WTC11 (cell line): ENCODE data around the gene MUC2. TPM values are rescaled to one million over a fixed set of nuclear protein-coding genes. Genes with fewer than 3 reads are reported as not detected.

ENCODE experiments used
- ATAC-seq: fragments of 200-7000 bp; cut with Tn5 transposase; 2 replicates; pipeline ENCODE4 v1.10.0; 2021; ENCODE audit warnings: mild to moderate bottlenecking, moderate library complexity
- CTCF ChIA-PET: fragments of 300-600 bp; sonication (Branson Sonifier 250); formaldehyde crosslinking; loops from one replicate; lab custom pipeline; 2021; ENCODE audit warnings: antibody characterized with exemption; lab: Charles Lee
- POLR2A ChIA-PET: fragments of 350-600 bp; sonication (Branson Sonifier 250); formaldehyde crosslinking; loops from one replicate; lab custom pipeline; 2021; ENCODE audit warnings: antibody characterized with exemption; lab: Charles Lee
- DNase-seq: peaks from one replicate; pipeline ENCODE4 v3.0.0; 2021; ENCODE audit warnings: low spot score
- H3K27ac Mint-ChIP-seq: 2 replicates; pipeline ENCODE4 v1.8.0; 2021; ENCODE audit warnings: mixed read lengths
- H3K27me3 Mint-ChIP-seq: 2 replicates; pipeline ENCODE4 v1.8.0; 2021; ENCODE audit warnings: low read depth, mild to moderate bottlenecking, moderate library complexity, mixed read lengths
- H3K36me3 Mint-ChIP-seq: 2 replicates; pipeline ENCODE4 v1.8.0; 2021; ENCODE audit warnings: mixed read lengths
- H3K4me1 Mint-ChIP-seq: 2 replicates; pipeline ENCODE4 v1.8.0; 2022; ENCODE audit warnings: mixed read lengths
- H3K4me3 Mint-ChIP-seq: 2 replicates; pipeline ENCODE4 v1.8.0; 2021; ENCODE audit warnings: mild to moderate bottlenecking, moderate library complexity, mixed read lengths
- H3K9me3 Mint-ChIP-seq: 2 replicates; pipeline ENCODE4 v1.8.0; 2021; ENCODE audit warnings: mixed read lengths
- ATF1 ChIP-seq: sonication (generic); formaldehyde crosslinking; IDR thresholded peaks from 2 replicates; pipeline ENCODE4 v1.8.1; 2023; ENCODE audit warnings: mild to moderate bottlenecking, moderate library complexity, missing genetic modification reagents
- CREB1 ChIP-seq: sonication (generic); formaldehyde crosslinking; IDR thresholded peaks from 2 replicates; pipeline ENCODE4 v1.8.0; 2023; ENCODE audit warnings: mild to moderate bottlenecking, missing genetic modification reagents
- CREM ChIP-seq: sonication (generic); formaldehyde crosslinking; IDR thresholded peaks from 2 replicates; pipeline ENCODE4 v1.8.1; 2022; ENCODE audit warnings: mild to moderate bottlenecking, missing genetic modification reagents, moderate library complexity
- GRHL2 ChIP-seq: fragments of 250-450 bp; sonication (Bioruptor Pico); IDR thresholded peaks from 2 replicates; pipeline ENCODE4 v1.8.0; 2022; ENCODE audit warnings: mild to moderate bottlenecking, moderate library complexity; ENCODE audit not compliant: insufficient replicate concordance, severe bottlenecking
- GTF2I ChIP-seq: fragments of 250-450 bp; sonication (Bioruptor Pico); conservative IDR thresholded peaks from 2 replicates; pipeline ENCODE4 v1.4.0; 2021; ENCODE audit warnings: mild to moderate bottlenecking
- IRF2 ChIP-seq: sonication (generic); formaldehyde crosslinking; IDR thresholded peaks from 2 replicates; pipeline ENCODE4 v1.8.0; 2022; ENCODE audit warnings: low read depth, missing genetic modification reagents, borderline replicate concordance
- SP1 ChIP-seq: sonication (generic); formaldehyde crosslinking; conservative IDR thresholded peaks from 2 replicates; pipeline ENCODE4 v1.8.1; 2022; ENCODE audit warnings: missing genetic modification reagents
- ZNF263 ChIP-seq: sonication (generic); formaldehyde crosslinking; IDR thresholded peaks from 2 replicates; pipeline ENCODE4 v1.8.1; 2022; ENCODE audit warnings: low read depth, mild to moderate bottlenecking, moderate library complexity, missing genetic modification reagents
- total RNA-seq: library from RNA; stranded (reverse); gene quantifications from 3 replicates; pipeline ENCODE4 v1.2.3, GENCODE V29; 2021
- TF ChIP-seq, protein P1 (sequence below): fragments of 250-450 bp; sonication (Bioruptor Pico); IDR thresholded peaks from 2 replicates; pipeline ENCODE4 v1.8.0; 2021; ENCODE audit warnings: mild to moderate bottlenecking
- TF ChIP-seq, protein P2 (sequence below): sonication (generic); formaldehyde crosslinking; IDR thresholded peaks from 2 replicates; pipeline ENCODE4 v1.8.0; 2022; ENCODE audit warnings: mild to moderate bottlenecking, missing genetic modification reagents
- TF ChIP-seq, protein P3 (sequence below): sonication (generic); formaldehyde crosslinking; conservative IDR thresholded peaks from 2 replicates; pipeline ENCODE4 v1.8.1; 2022; ENCODE audit warnings: mild to moderate bottlenecking, missing genetic modification reagents
- TF ChIP-seq, protein P4 (sequence below): sonication (generic); formaldehyde crosslinking; IDR thresholded peaks from 2 replicates; pipeline ENCODE4 v1.8.0; 2023; ENCODE audit warnings: missing genetic modification reagents
- TF ChIP-seq, protein P5 (sequence below): sonication (generic); formaldehyde crosslinking; IDR thresholded peaks from 2 replicates; pipeline ENCODE4 v1.8.1; 2023; ENCODE audit warnings: mild to moderate bottlenecking, missing genetic modification reagents, moderate library complexity
- TF ChIP-seq, protein P6 (sequence below): fragments of 250-450 bp; sonication (Bioruptor Pico); IDR thresholded peaks from 2 replicates; pipeline ENCODE4 v1.9.0; 2021; ENCODE audit warnings: mild to moderate bottlenecking, borderline replicate concordance
- TF ChIP-seq, protein P7 (sequence below): sonication (generic); formaldehyde crosslinking; IDR thresholded peaks from 2 replicates; pipeline ENCODE4 v1.8.0; 2023; ENCODE audit warnings: missing genetic modification reagents, mild to moderate bottlenecking, borderline replicate concordance
- TF ChIP-seq, protein P8 (sequence below): fragments of 250-450 bp; sonication (Bioruptor Pico); IDR thresholded peaks from 2 replicates; pipeline ENCODE4 v1.9.0; 2021; ENCODE audit warnings: moderate library complexity, mild to moderate bottlenecking, inconsistent platforms, borderline replicate concordance
- TF ChIP-seq, protein P9 (sequence below): sonication (generic); formaldehyde crosslinking; IDR thresholded peaks from 2 replicates; pipeline ENCODE4 v1.8.1; 2022; ENCODE audit warnings: low read depth, mild to moderate bottlenecking, moderate library complexity, missing genetic modification reagents, borderline replicate concordance

The MUC2 gene
- total RNA-seq, 1 experiment from 2014 or later, result 0.22 TPM

DNA sequence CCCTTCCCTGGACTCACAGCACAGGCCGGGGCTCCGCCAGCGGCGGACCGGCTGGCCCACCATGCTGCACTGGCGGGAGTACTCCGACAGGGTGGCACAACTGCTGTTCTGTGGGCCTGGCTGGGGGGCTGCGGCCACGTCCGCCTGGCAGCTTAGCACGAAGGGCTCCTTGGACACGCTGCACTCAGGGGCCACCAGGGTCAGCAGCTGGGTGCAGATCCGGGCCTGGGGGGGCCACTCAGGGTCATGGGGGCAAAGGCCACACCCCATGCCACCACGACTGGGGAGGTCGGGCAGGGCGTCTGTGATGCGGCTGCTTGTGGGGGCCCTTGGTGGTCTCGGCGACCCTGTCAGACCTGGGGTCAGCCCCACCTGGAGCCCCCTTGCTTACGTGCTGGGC, 44.1 kb upstream of the MUC2 start:
- Mint-ChIP-seq H3K36me3 (no peaks in the 10 kb centered on the region), H3K27ac (no peak overlapping the region), H3K4me1 (no peaks in the 10 kb centered on the region), H3K9me3 (peaks cover 6% of the 10 kb centered on the region), H3K4me3 (no peak overlapping the region), H3K27me3 (no peaks in the 10 kb centered on the region)
- ATAC-seq (no peak), DNase-seq (no peak)
- CTCF ChIA-PET, result no interaction called here
- TF ChIP-seq SP1 (CRISPR knock-in tag) (no peak), IRF2 (no peak)
- TF ChIP-seq, protein P1, sequence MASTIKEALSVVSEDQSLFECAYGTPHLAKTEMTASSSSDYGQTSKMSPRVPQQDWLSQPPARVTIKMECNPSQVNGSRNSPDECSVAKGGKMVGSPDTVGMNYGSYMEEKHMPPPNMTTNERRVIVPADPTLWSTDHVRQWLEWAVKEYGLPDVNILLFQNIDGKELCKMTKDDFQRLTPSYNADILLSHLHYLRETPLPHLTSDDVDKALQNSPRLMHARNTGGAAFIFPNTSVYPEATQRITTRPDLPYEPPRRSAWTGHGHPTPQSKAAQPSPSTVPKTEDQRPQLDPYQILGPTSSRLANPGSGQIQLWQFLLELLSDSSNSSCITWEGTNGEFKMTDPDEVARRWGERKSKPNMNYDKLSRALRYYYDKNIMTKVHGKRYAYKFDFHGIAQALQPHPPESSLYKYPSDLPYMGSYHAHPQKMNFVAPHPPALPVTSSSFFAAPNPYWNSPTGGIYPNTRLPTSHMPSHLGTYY (CRISPR knock-in tag), result no peak
- POLR2A ChIA-PET, result no interaction called here

DNA sequence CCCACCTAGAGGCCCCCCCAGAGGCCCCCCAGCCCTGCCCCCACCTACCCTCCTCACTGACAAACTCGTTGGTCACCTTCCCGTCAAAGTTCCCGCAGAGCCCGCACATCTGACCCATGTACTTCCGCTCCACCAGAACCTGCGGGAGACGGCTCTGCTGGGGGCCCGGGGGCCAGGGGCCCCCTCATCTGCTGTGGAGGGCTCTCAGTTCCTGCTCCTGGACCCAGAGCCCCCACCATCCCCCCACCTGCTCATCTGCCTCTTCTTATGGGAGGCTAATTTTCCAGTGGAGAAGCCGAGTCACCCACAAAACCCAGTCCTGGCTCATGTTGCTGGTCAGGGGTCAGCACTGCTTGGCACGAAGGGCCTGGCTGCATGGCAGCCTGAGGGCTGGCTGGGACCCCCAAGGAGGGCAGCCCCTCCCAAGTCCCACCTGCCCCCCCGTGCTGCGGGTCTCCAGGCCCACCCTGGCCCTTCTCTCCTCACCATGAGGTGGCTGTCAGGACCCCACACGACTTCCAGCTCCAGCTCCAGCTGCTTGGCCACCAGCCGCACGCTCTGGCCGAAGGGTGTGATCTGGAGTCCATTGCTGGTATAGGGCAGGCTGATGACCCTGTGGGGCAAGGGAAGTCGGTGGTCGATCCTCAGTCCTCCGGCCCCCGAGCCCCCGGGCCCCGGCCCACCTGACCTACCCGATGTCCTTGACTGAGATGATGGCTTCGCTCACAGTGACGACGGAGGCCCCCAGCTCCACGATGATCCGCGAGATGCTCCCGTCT, 43.4 kb upstream of the MUC2 start:
- ChIA-PET CTCF (no interaction called here), POLR2A (no interaction called here)
- H3K27me3 Mint-ChIP-seq, result no peaks in the 10 kb centered on the region
- peak overlapping the region; percentile 38 for H3K27ac Mint-ChIP-seq
- no peaks in the 10 kb centered on the region for H3K4me1 Mint-ChIP-seq
- H3K4me3 Mint-ChIP-seq, result no peak overlapping the region
- no peaks in the 10 kb centered on the region for H3K36me3 Mint-ChIP-seq
- ATAC-seq (no peak), DNase-seq (no peak)
- peaks cover 6% of the 10 kb centered on the region for H3K9me3 Mint-ChIP-seq
- TF ChIP-seq CREM (CRISPR knock-in tag) (no peak), GRHL2 (CRISPR knock-in tag) (no peak), GTF2I (CRISPR knock-in tag) (no peak), ZNF263 (no peak), SP1 (CRISPR knock-in tag) (no peak), CREB1 (CRISPR knock-in tag) (no peak), ATF1 (CRISPR knock-in tag) (no peak)
- TF ChIP-seq, protein P2, sequence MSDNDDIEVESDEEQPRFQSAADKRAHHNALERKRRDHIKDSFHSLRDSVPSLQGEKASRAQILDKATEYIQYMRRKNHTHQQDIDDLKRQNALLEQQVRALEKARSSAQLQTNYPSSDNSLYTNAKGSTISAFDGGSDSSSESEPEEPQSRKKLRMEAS (CRISPR knock-in tag), result no peak
- TF ChIP-seq, protein P3, sequence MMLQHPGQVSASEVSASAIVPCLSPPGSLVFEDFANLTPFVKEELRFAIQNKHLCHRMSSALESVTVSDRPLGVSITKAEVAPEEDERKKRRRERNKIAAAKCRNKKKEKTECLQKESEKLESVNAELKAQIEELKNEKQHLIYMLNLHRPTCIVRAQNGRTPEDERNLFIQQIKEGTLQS (CRISPR knock-in tag), result no peak
- TF ChIP-seq, protein P4, sequence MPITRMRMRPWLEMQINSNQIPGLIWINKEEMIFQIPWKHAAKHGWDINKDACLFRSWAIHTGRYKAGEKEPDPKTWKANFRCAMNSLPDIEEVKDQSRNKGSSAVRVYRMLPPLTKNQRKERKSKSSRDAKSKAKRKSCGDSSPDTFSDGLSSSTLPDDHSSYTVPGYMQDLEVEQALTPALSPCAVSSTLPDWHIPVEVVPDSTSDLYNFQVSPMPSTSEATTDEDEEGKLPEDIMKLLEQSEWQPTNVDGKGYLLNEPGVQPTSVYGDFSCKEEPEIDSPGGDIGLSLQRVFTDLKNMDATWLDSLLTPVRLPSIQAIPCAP (CRISPR knock-in tag), result no peak
- TF ChIP-seq, protein P5, sequence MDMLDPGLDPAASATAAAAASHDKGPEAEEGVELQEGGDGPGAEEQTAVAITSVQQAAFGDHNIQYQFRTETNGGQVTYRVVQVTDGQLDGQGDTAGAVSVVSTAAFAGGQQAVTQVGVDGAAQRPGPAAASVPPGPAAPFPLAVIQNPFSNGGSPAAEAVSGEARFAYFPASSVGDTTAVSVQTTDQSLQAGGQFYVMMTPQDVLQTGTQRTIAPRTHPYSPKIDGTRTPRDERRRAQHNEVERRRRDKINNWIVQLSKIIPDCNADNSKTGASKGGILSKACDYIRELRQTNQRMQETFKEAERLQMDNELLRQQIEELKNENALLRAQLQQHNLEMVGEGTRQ (CRISPR knock-in tag), result no peak
- TF ChIP-seq, protein P6, sequence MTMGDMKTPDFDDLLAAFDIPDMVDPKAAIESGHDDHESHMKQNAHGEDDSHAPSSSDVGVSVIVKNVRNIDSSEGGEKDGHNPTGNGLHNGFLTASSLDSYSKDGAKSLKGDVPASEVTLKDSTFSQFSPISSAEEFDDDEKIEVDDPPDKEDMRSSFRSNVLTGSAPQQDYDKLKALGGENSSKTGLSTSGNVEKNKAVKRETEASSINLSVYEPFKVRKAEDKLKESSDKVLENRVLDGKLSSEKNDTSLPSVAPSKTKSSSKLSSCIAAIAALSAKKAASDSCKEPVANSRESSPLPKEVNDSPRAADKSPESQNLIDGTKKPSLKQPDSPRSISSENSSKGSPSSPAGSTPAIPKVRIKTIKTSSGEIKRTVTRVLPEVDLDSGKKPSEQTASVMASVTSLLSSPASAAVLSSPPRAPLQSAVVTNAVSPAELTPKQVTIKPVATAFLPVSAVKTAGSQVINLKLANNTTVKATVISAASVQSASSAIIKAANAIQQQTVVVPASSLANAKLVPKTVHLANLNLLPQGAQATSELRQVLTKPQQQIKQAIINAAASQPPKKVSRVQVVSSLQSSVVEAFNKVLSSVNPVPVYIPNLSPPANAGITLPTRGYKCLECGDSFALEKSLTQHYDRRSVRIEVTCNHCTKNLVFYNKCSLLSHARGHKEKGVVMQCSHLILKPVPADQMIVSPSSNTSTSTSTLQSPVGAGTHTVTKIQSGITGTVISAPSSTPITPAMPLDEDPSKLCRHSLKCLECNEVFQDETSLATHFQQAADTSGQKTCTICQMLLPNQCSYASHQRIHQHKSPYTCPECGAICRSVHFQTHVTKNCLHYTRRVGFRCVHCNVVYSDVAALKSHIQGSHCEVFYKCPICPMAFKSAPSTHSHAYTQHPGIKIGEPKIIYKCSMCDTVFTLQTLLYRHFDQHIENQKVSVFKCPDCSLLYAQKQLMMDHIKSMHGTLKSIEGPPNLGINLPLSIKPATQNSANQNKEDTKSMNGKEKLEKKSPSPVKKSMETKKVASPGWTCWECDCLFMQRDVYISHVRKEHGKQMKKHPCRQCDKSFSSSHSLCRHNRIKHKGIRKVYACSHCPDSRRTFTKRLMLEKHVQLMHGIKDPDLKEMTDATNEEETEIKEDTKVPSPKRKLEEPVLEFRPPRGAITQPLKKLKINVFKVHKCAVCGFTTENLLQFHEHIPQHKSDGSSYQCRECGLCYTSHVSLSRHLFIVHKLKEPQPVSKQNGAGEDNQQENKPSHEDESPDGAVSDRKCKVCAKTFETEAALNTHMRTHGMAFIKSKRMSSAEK (CRISPR knock-in tag), result no peak
- TF ChIP-seq, protein P7, sequence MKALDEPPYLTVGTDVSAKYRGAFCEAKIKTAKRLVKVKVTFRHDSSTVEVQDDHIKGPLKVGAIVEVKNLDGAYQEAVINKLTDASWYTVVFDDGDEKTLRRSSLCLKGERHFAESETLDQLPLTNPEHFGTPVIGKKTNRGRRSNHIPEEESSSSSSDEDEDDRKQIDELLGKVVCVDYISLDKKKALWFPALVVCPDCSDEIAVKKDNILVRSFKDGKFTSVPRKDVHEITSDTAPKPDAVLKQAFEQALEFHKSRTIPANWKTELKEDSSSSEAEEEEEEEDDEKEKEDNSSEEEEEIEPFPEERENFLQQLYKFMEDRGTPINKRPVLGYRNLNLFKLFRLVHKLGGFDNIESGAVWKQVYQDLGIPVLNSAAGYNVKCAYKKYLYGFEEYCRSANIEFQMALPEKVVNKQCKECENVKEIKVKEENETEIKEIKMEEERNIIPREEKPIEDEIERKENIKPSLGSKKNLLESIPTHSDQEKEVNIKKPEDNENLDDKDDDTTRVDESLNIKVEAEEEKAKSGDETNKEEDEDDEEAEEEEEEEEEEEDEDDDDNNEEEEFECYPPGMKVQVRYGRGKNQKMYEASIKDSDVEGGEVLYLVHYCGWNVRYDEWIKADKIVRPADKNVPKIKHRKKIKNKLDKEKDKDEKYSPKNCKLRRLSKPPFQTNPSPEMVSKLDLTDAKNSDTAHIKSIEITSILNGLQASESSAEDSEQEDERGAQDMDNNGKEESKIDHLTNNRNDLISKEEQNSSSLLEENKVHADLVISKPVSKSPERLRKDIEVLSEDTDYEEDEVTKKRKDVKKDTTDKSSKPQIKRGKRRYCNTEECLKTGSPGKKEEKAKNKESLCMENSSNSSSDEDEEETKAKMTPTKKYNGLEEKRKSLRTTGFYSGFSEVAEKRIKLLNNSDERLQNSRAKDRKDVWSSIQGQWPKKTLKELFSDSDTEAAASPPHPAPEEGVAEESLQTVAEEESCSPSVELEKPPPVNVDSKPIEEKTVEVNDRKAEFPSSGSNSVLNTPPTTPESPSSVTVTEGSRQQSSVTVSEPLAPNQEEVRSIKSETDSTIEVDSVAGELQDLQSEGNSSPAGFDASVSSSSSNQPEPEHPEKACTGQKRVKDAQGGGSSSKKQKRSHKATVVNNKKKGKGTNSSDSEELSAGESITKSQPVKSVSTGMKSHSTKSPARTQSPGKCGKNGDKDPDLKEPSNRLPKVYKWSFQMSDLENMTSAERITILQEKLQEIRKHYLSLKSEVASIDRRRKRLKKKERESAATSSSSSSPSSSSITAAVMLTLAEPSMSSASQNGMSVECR (CRISPR knock-in tag), result no peak
- TF ChIP-seq, protein P8, sequence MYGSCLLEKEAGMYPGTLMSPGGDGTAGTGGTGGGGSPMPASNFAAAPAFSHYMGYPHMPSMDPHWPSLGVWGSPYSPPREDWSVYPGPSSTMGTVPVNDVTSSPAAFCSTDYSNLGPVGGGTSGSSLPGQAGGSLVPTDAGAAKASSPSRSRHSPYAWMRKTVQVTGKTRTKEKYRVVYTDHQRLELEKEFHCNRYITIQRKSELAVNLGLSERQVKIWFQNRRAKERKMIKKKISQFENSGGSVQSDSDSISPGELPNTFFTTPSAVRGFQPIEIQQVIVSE (CRISPR knock-in tag), result no peak
- TF ChIP-seq, protein P9, sequence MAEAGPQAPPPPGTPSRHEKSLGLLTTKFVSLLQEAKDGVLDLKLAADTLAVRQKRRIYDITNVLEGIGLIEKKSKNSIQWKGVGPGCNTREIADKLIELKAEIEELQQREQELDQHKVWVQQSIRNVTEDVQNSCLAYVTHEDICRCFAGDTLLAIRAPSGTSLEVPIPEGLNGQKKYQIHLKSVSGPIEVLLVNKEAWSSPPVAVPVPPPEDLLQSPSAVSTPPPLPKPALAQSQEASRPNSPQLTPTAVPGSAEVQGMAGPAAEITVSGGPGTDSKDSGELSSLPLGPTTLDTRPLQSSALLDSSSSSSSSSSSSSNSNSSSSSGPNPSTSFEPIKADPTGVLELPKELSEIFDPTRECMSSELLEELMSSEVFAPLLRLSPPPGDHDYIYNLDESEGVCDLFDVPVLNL (CRISPR knock-in tag), result no peak
